Right cardiac atrium (tissue), 5 donors: Measurements from ENCODE around the gene ATP5F1D. TPM values are rescaled to one million over a fixed set of nuclear protein-coding genes. Genes with fewer than 3 reads are reported as not detected.

ENCODE experiments used
- ATAC-seq, 2 donors: fragments of 200-7000 bp; cut with Tn5 transposase; one replicate each; pipeline versions ENCODE4 v1.8.0 to v1.9.1; 2020; ENCODE audit warnings: moderate library complexity in 2 of 2, mild to moderate bottlenecking in 1 of 2
- DNase-seq, 3 donors: peaks; one replicate each; pipeline ENCODE4 v3.0.0-alpha.2; 2020
- H3K27ac ChIP-seq: one replicate; pipeline ENCODE4 v1.5.1; 2013; ENCODE audit warnings: mild to moderate bottlenecking, low read length, control low read depth, moderate library complexity
- H3K27me3 ChIP-seq: one replicate; pipeline ENCODE4 v1.6.1; 2013; ENCODE audit not compliant: control insufficient read depth, insufficient read depth
- H3K4me1 ChIP-seq: one replicate; pipeline ENCODE4 v1.6.1; 2013; ENCODE audit warnings: low read length; ENCODE audit not compliant: control insufficient read depth, insufficient read depth
- H3K4me3 ChIP-seq: one replicate; pipeline ENCODE4 v1.5.1; 2013; ENCODE audit warnings: low read length, control low read depth
- H3K9me3 ChIP-seq: one replicate; pipeline ENCODE4 v1.6.1; 2013; ENCODE audit warnings: low read length; ENCODE audit not compliant: control insufficient read depth
- WGBS: extraction: QIAGEN DNeasy Blood & Tissue Kit; methylation state at CpG from one replicate; pipeline ENCODE4 v1.1.7; 2013; 5-methylcytosine and 5-hydroxymethylcytosine counted together
- intact Hi-C, 4 donors: fragments of 100-400 bp; cut with DNase I; formaldehyde crosslinking; loops; one replicate each; pipeline versions ENCODE4 v1.11.0 to v1.14.0; 2022 to 2023
- polyA plus RNA-seq: library from polyadenylated mRNA; stranded (reverse); fragments of 200-250 nt; gene quantifications from one replicate; pipeline ENCODE4 v1.2.3, GENCODE V29; 2013
- total RNA-seq, 4 donors: library from RNA; stranded (reverse); fragmentation: NEBNext Ultra II Directional; extraction: Animal tissue kit (Norgen Biotek cat#: 25700); gene quantifications; one replicate each; pipeline ENCODE4 v1.2.1, GENCODE V29; 2021
- donor health status: healthy with polysubstance abuse.
- donor health status: DM: no; HTN: yes; CAD: no.
- donor health status: DM: no; HTN: no; CAD: no.
- donor health status: DM: no; HTN: yes; CAD: no; lungs with severe emphysema.
- donor health status: DM: yes; HTN: yes; CAD: no.

ATP5F1D gene
- total and polyA plus RNA-seq, 5 donors: 490 to 706 (median 648) TPM

DNA sequence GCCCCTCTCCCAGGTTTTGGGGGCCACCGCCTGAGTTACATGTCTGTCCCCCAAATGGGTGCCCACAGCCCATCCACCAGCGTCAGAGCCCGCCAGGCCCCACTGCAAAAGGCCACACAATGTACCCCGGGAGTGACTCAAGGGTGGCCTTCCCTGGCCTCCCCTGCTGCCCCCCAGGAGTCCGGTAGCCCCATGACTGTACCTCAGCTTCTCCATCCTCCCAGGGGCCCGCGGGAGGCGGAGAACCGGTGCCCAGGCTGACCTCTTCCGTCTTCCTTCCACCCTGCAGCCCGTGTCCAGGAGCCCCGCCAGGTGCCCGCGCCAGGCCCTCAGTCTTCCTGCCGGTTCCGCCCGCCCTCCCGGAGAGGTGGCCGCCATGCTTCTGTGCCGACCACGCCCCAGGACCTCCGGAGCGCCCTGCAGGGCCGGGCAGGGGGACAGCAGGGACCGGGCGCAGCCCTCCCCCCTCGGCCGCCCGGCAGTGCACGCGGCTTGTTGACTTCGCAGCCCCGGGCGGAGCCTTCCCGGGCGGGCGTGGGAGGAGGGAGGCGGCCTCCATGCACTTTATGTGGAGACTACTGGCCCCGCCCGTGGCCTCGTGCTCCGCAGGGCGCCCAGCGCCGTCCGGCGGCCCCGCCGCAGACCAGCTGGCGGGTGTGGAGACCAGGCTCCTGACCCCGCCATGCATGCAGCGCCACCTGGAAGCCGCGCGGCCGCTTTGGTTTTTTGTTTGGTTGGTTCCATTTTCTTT, 14.1 kb upstream of the ATP5F1D start:
- 92% methylated on average over 56 of the region's 56 CpGs for WGBS
- H3K4me1 ChIP-seq: no peaks in the 10 kb centered on the region
- DNase-seq (no peak), ATAC-seq (no peak)
- H3K27me3 ChIP-seq: no peaks in the 10 kb centered on the region
- no peaks in the 10 kb centered on the region for H3K9me3 ChIP-seq
- intact Hi-C loops: no loop called here
- H3K4me3 ChIP-seq: no peak overlapping the region
- no peak overlapping the region for H3K27ac ChIP-seq

DNA sequence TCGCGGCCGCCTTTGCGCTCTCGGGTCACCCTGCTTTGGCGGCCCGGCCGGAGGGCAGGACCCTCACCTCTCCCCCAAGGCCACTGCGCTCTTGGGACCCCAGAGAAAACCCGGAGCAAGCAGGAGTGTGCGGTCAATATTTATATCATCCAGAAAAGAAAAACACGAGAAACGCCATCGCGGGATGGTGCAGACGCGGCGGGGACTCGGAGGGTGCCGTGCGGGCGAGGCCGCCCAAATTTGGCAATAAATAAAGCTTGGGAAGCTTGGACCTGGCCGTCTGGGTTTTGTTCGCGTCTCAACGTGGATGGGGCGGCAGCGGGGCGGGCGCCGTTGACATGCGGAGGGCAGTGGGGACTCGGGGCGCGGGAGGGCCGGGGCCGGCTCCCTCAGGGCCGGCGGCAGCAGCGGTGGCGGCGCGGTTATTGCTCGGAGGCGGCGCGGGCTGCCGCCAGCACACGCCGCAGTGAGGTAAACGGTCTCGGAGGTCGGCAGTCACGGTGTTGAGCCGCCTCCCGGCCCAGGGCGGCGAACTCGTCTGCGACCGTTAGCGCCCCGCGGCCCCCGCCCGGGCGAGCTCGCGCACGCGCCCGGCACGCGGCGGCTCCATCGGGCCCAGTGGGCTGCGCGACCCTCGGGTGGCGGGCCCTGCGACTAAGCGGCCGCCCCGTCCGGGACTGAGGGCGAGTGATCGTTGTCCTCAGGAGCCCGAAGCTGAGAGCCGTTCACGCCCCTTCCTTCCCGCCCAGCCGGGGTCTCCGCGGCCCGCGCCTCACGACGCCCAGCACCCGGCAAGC, 13.2 kb upstream of the ATP5F1D start:
- 96% methylated on average over 100 of the region's 100 CpGs for WGBS
- intact Hi-C loops: no loop called here
- Histone ChIP-seq H3K27me3 (no peaks in the 10 kb centered on the region), H3K9me3 (no peaks in the 10 kb centered on the region), H3K4me3 (no peak overlapping the region), H3K27ac (no peak overlapping the region), H3K4me1 (no peaks in the 10 kb centered on the region)
- ATAC-seq (no peak), DNase-seq (no peak)

DNA sequence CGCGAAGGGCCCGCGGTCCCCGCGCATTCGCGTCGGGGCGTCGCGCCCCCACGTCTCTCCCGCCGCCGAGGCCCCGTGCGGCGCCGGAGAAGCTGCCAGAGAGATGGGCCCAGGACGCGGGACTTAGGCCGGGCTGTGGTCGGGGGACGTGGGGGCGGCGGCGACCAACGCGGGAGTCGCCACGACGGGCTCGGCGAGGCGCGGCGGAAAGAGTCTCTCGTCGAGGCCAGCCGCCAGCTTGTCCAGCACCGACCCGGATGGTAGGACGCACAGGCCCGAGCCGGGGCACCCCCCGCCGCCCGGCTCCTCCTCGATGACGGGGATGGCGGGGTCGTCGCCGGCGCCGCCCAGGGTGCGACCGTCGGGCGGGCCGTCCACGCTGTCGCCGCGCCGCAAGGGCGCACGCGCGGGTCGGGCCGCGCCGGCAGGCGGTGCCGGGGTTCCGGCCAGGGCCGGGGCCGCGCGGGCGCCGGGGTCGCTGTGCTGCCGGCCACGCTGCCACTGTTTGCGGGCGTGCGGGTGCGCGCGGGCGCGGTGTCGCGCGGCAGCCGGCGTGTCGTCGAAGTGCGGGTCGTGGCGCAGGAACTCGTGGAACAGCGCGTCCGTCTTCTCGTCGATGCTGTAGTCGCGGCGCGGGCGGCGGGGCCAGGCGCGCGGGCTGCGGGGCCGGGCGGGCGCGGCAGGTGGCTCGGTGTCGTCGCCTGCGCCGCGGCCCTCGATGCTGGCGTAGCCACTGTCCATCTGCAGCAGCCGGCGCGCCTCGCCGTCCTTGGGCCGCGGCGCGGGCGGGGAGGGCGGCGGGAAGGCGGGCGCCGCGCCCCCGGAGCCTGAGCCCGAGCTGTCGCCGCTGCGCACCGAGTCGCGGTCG, 12.3 kb upstream of the ATP5F1D start:
- WGBS: 95% methylated on average over 158 of the region's 158 CpGs
- intact Hi-C loops: no loop called here
- no peaks in the 10 kb centered on the region for H3K9me3 ChIP-seq
- no peaks in the 10 kb centered on the region for H3K27me3 ChIP-seq
- H3K27ac ChIP-seq: no peak overlapping the region
- no peaks in the 10 kb centered on the region for H3K4me1 ChIP-seq
- ATAC-seq (no peak), DNase-seq (no peak)
- H3K4me3 ChIP-seq: no peak overlapping the region

DNA sequence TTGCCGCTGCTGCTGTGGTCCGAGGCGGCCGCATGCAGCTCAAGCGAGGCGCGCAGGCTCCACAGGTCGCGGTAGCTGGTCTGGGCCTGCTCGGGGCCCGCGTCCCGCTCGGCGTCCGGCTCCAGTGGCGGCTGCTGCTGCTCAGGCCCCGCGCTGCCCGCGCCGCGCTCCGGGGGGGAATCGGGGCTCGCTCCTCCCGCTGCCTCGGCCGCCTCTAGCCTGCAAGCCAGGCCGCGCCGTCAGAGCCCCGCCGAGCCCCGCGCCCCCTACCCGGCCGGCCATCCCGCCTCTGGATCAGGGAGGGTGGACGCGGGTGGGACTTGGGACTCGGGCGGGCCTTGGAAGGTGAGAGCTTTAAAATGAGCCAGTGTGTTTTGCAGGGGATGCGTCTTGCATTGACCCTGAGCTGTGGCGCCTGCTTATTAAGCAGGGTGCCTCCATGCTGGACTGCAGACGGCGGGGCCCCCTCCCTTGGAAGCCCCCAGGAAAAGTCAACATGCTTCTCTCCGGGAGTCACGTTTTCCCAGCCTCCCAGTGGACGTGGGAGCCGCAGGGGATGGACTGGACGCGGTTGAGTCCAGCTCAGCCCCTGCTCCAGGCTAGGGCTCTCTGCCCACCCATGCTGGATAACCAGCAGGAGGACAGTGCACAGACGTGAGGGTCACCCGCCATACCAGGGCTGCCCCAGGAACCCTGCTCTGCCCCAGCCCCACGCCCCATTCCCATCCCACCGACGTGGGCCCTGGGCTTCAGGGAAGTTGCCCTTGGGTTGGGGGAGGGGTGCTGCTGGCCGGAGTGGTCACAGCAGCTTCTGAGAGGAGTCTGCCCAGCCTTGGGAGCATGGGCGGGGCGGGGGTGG, 11.4 kb upstream of the ATP5F1D start:
- Histone ChIP-seq H3K4me1 (no peaks in the 10 kb centered on the region), H3K27ac (no peak overlapping the region), H3K4me3 (no peak overlapping the region), H3K9me3 (no peaks in the 10 kb centered on the region), H3K27me3 (no peaks in the 10 kb centered on the region)
- DNase-seq (no peak), ATAC-seq (no peak)
- 90% methylated on average over 61 of the region's 61 CpGs for WGBS
- intact Hi-C loops: no loop called here

DNA sequence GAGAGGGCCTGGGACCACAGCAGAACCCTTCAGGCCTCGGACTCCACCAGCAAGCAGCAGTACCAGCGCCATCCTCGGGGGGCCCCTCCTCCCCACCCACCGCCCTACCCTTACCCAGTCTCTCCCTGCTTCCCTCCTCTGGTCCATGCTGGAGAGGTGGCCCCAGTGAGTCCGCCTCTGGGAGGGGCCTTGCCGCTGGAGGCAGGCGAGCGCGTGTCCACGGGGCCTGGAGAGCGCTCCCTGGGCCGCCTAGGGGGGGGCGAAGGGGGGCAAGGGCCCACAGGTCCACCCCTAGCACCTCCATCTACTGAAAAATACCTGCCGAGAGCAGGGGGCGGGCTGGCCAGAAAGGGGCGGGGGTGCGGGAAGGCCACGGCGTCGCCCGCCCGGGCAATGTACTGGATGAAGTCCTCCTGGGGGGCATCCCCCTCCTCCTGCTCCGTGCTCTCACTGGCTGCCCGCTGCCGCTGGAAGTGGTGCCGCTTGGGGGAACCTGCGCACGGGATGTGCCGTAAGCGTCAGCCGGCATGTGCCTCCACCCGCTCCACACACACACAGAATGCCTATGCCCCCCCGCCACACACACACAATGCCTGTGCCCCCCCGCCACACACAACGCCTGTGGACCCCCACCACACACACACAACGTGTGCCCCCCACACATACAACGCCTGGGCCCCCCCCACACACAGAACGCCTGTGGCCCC, 10.6 kb upstream of the ATP5F1D start:
- no peak for ATAC-seq
- H3K27me3 ChIP-seq: no peaks in the 10 kb centered on the region
- intact Hi-C loops: no loop called here
- no peak for DNase-seq
- H3K9me3 ChIP-seq: no peaks in the 10 kb centered on the region
- no peaks in the 10 kb centered on the region for H3K4me1 ChIP-seq
- no peak overlapping the region for H3K4me3 ChIP-seq
- no peak overlapping the region for H3K27ac ChIP-seq
- 84% methylated on average over 38 of the region's 38 CpGs for WGBS

DNA sequence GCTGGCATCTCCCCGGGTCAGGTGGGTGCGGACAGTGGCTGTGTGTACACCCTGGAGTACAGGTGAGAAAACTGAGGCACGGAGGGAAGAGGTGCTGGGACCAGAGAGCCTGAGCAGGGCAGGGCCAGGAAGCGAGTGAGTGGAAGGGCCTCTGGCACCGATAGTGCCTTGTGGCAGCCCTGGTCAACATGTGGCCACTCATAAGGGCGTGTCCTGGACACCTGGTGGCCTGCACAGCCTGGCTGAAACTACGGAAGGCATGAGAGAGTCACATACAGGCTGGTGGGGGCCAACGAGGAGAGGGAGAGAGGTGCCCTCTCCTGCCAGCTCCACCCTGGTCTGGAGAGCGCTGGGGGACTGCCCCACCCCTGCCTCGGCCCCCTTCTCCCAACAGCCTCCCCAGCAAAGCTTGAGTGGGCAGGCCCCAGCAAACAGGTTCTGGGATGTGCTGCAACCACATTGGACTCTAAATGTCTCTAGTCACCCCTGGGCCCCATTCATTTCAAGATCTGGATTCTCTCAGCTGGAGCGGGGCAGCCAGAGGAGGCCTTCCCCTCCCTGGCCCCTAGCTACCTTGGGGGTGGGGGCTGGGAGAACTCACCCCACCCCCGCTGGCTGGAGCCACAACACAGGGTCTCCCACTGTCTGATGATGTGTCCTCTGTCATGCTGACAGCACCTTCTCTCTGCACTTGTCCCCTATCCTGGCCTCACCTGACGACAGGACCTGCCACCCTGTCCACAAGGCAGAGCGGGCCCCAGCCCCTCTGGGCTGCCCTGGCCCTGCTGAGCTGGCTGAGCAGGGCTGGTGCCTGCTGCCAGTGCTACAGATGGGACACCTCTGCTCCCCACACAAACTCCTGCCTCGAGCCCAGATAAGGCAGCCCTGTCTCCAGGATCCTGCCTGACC, 9.6 kb upstream of the ATP5F1D start:
- ATAC-seq (peak in 1 of 2 donors; percentile 2), DNase-seq (no peak)
- Histone ChIP-seq H3K27me3 (no peaks in the 10 kb centered on the region), H3K4me1 (no peaks in the 10 kb centered on the region), H3K9me3 (no peaks in the 10 kb centered on the region), H3K4me3 (no peak overlapping the region), H3K27ac (peak overlapping the region; percentile 43)
- intact Hi-C loops: no loop called here
- 78% methylated on average over 15 of the region's 15 CpGs for WGBS

DNA sequence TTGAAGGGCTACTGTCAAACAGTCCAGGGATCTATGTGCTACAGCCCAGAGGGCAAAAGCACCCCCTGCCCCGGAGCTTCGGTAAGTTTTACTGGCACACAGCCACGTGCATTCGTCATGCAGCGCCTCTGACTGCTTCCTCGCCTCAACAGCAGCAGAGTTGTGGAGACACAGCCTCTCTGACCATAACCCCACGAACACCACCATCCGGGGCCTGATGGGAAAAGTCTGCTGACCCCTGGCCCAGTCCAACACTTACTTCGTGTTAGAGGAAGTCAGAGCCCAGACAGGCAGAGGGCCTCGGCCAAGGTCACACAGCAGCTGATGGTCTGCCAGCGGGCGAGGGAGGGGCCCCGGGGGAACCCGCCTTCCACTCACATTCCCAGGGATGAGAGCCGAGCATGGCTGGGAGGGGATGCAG, 8.9 kb upstream of the ATP5F1D start:
- Histone ChIP-seq H3K9me3 (no peaks in the 10 kb centered on the region), H3K4me1 (no peaks in the 10 kb centered on the region), H3K27ac (peak overlapping the region; percentile 43), H3K4me3 (no peak overlapping the region), H3K27me3 (no peaks in the 10 kb centered on the region)
- WGBS: 21% methylated on average over 15 of the region's 15 CpGs
- DNase-seq (peak in 2 of 3 donors; percentile 73 to 82), ATAC-seq (peak; percentile 5 to 31)
- intact Hi-C loops: no loop called here

DNA sequence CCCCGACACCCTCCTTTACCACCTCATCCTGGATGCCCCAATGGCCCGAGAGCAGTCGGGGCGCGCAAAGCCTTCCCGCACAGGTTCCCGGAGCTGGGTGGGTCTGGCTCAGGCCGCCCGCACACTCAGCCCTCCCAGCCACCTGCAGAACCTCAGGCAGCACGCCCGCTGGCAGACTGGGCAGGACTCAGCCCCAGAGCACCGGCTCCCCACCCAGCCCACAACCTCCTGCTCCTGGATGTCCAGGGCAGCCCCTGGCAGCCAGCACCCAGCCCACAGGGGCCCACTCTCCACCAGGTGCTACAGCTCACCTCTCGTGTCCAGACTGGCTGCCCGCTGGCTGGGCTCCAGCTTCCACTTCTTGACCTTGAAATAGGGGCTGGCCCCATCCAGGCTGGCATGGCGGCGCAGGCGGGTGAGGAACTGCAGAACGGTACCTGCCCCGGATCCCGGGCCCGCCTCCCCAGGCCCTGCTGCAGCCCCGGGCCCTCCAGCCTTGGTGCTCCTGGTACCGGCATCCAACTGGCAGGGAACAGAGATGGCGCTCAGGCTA, 8.4 kb upstream of the ATP5F1D start:
- DNase-seq: no peak
- Histone ChIP-seq H3K27me3 (no peaks in the 10 kb centered on the region), H3K9me3 (no peaks in the 10 kb centered on the region), H3K27ac (no peak overlapping the region), H3K4me3 (no peak overlapping the region), H3K4me1 (no peaks in the 10 kb centered on the region)
- whole genome bisulfite sequencing: 89% methylated on average over 24 of the region's 24 CpGs
- intact Hi-C loops: no loop called here
- no peak for ATAC-seq
